H9 (cell line): ENCODE measurements around the gene ACSF3. TPM values are rescaled to one million over a fixed set of nuclear protein-coding genes. Genes with fewer than 3 reads are reported as not detected.

Source experiments
- DNase-seq: peaks from one replicate; pipeline ENCODE4 v3.0.0-alpha.2; 2017
- H2AFZ ChIP-seq: one replicate; pipeline ENCODE4 v1.6.1; 2013; ENCODE audit warnings: mild to moderate bottlenecking, low read length, control low read depth, moderate library complexity
- H2AK5ac ChIP-seq: 2 replicates; pipeline ENCODE4 v1.6.1; 2013; ENCODE audit warnings: low read length, control low read depth, mixed read lengths; ENCODE audit not compliant: insufficient read length
- H2BK120ac ChIP-seq: one replicate; pipeline ENCODE4 v1.6.1; 2013; ENCODE audit warnings: low read depth, mild to moderate bottlenecking, low read length, control low read depth, inconsistent platforms; ENCODE audit not compliant: poor library complexity, severe bottlenecking
- H2BK12ac ChIP-seq: 2 replicates; pipeline ENCODE4 v1.6.1; 2013; ENCODE audit warnings: low read length, control low read depth, mixed read lengths, low read depth; ENCODE audit not compliant: insufficient read length
- H2BK15ac ChIP-seq: 2 replicates; pipeline ENCODE4 v1.6.1; 2013; ENCODE audit warnings: low read depth, low read length, control low read depth
- H2BK20ac ChIP-seq: one replicate; pipeline ENCODE4 v1.6.1; 2013; ENCODE audit warnings: low read depth, mild to moderate bottlenecking, low read length, control low read depth, inconsistent platforms; ENCODE audit not compliant: poor library complexity, severe bottlenecking
- H2BK5ac ChIP-seq: 2 replicates; pipeline ENCODE4 v1.6.1; 2013; ENCODE audit warnings: low read length, control low read depth, mixed read lengths; ENCODE audit not compliant: insufficient read length
- H3K14ac ChIP-seq: 2 replicates; pipeline ENCODE4 v1.6.1; 2013; ENCODE audit warnings: low read length, control low read depth; ENCODE audit not compliant: insufficient read depth
- H3K18ac ChIP-seq: 2 replicates; pipeline ENCODE4 v1.6.1; 2013; ENCODE audit warnings: low read depth, mild to moderate bottlenecking, mixed read lengths, low read length, control low read depth; ENCODE audit not compliant: insufficient read length
- H3K23ac ChIP-seq: 2 replicates; pipeline ENCODE4 v1.6.1; 2013; ENCODE audit warnings: low read length, control low read depth, mixed read lengths, low read depth; ENCODE audit not compliant: insufficient read length
- H3K23me2 ChIP-seq: 2 replicates; pipeline ENCODE4 v1.6.1; 2013; ENCODE audit warnings: low read depth, mild to moderate bottlenecking, mixed read lengths, low read length, control low read depth; ENCODE audit not compliant: insufficient read length, poor library complexity, severe bottlenecking
- H3K27ac ChIP-seq: 2 replicates; pipeline ENCODE4 v1.5.1; 2013; ENCODE audit warnings: low read length, control low read depth, mixed read lengths, low read depth; ENCODE audit not compliant: insufficient read length
- H3K27me3 ChIP-seq: 2 replicates; pipeline ENCODE4 v1.6.1; 2013; ENCODE audit warnings: low read length, control low read depth, inconsistent platforms; ENCODE audit not compliant: insufficient read depth
- H3K4ac ChIP-seq: 2 replicates; pipeline ENCODE4 v1.6.1; 2013; ENCODE audit warnings: low read depth, mild to moderate bottlenecking, control low read depth, inconsistent platforms, low read length, moderate library complexity
- H3K4me1 ChIP-seq: 2 replicates; pipeline ENCODE4 v1.6.1; 2013; ENCODE audit warnings: low read length, control low read depth, inconsistent platforms; ENCODE audit not compliant: insufficient read depth
- H3K4me2 ChIP-seq: 2 replicates; pipeline ENCODE4 v1.6.1; 2013; ENCODE audit warnings: low read length, control low read depth, mixed read lengths; ENCODE audit not compliant: insufficient read length, insufficient read depth
- H3K56ac ChIP-seq: 2 replicates; pipeline ENCODE4 v1.6.1; 2013; ENCODE audit warnings: low read depth, mild to moderate bottlenecking, mixed read lengths, low read length, control low read depth; ENCODE audit not compliant: insufficient read length
- H3K79me1 ChIP-seq: 2 replicates; pipeline ENCODE4 v1.6.1; 2013; ENCODE audit warnings: low read depth, mild to moderate bottlenecking, moderate library complexity, low read length, control low read depth, inconsistent platforms; ENCODE audit not compliant: insufficient read depth, poor library complexity, severe bottlenecking
- H3K79me2 ChIP-seq: 2 replicates; pipeline ENCODE4 v1.6.1; 2013; ENCODE audit warnings: low read length, control low read depth, inconsistent platforms; ENCODE audit not compliant: insufficient read depth
- H3K9ac ChIP-seq: 2 replicates; pipeline ENCODE4 v1.6.1; 2013; ENCODE audit warnings: low read length, control low read depth, mixed read lengths; ENCODE audit not compliant: insufficient read length; ENCODE audit errors: extremely low read depth
- H3K9me3 ChIP-seq: one replicate; pipeline ENCODE4 v1.6.1; 2013; ENCODE audit warnings: low read depth, low read length, inconsistent platforms; ENCODE audit not compliant: control insufficient read depth
- H3T11ph ChIP-seq: one replicate; pipeline ENCODE4 v1.6.1; 2013; ENCODE audit warnings: mild to moderate bottlenecking, low read length, control low read depth, inconsistent platforms
- H4K20me1 ChIP-seq: one replicate; pipeline ENCODE4 v1.6.1; 2013; ENCODE audit not compliant: control insufficient read depth, insufficient read length, insufficient read depth
- H4K5ac ChIP-seq: 2 replicates; pipeline ENCODE4 v1.6.1; 2013; ENCODE audit warnings: low read depth, mild to moderate bottlenecking, mixed read lengths, low read length, control low read depth; ENCODE audit not compliant: insufficient read length
- H4K8ac ChIP-seq: replicated peaks from 2 replicates; pipeline ENCODE4 v1.6.1; 2013; ENCODE audit warnings: low read length, control low read depth, mixed read lengths, low read depth; ENCODE audit not compliant: insufficient read length
- H4K91ac ChIP-seq: 2 replicates; pipeline ENCODE4 v1.6.1; 2013; ENCODE audit warnings: low read depth, mild to moderate bottlenecking, moderate library complexity, mixed read lengths, low read length, control low read depth; ENCODE audit not compliant: insufficient read length
- H3K27ac Mint-ChIP-seq, 3 experiments: 2 replicates in 2 of 3; 3 replicates in 1 of 3; pipeline ENCODE4 v1.8.0; 2020 to 2021; ENCODE audit warnings: mixed read lengths in 3 of 3, mild to moderate bottlenecking in 1 of 3, moderate library complexity in 1 of 3
- H3K27me3 Mint-ChIP-seq: 2 replicates; pipeline ENCODE4 v1.8.0; 2021; ENCODE audit warnings: low read depth, mild to moderate bottlenecking, moderate library complexity, mixed read lengths
- H3K36me3 Mint-ChIP-seq, 3 experiments: 2 replicates in 2 of 3; 3 replicates in 1 of 3; pipeline ENCODE4 v1.8.0; 2020 to 2021; ENCODE audit warnings: low read depth in 3 of 3, mixed read lengths in 3 of 3; ENCODE audit not compliant: insufficient read depth in 1 of 3
- H3K4me1 Mint-ChIP-seq, 2 experiments: 2 replicates each; pipeline ENCODE4 v1.8.0; 2020; ENCODE audit warnings: mixed read lengths in 2 of 2
- H3K4me3 Mint-ChIP-seq, 2 experiments: 2 replicates in 1 of 2; 3 replicates in 1 of 2; pipeline ENCODE4 v1.8.0; 2020 to 2021; ENCODE audit warnings: mild to moderate bottlenecking in 2 of 2, mixed read lengths in 2 of 2, moderate library complexity in 1 of 2
- H3K9me3 Mint-ChIP-seq, 2 experiments: 2 replicates in 1 of 2; 3 replicates in 1 of 2; pipeline ENCODE4 v1.8.0; 2020; ENCODE audit warnings: mild to moderate bottlenecking in 2 of 2, mixed read lengths in 2 of 2, moderate library complexity in 1 of 2
- CTCF ChIP-seq: fragments of 200-600 bp; sonication (generic); conservative IDR thresholded peaks from 3 replicates; pipeline ENCODE4 v1.8.0; 2021; ENCODE audit warnings: antibody characterized with exemption, mild to moderate bottlenecking
- WGBS: extraction: QIAGEN DNeasy Blood & Tissue Kit; methylation state at CpG from one replicate; pipeline ENCODE4 v1.1.7; 2013; ENCODE audit warnings: missing lambda C conversion rate, low lambda C conversion rate, mixed read lengths; ENCODE audit not compliant: insufficient read length; ENCODE audit errors: extremely low coverage; 5-methylcytosine and 5-hydroxymethylcytosine counted together
- total RNA-seq: library from RNA; stranded (reverse); gene quantifications from 2 replicates; pipeline ENCODE4 v1.2.1, GENCODE V29; 2021

The ACSF3 gene
- total RNA-seq, 1 experiment from 2014 or later = 31.3 TPM

- Histone ChIP-seq H4K5ac (no peak overlapping the region), H3K4me2 (no peak overlapping the region), H2AFZ (no peak overlapping the region), H2BK20ac (no peak overlapping the region), H3K23ac (no peak overlapping the region), H3K4me1 (no peaks in the 10 kb centered on the region), H3K56ac (no peak overlapping the region), H2BK120ac (no peak overlapping the region), H3K9me3 (no peaks in the 10 kb centered on the region), H3K4ac (no peak overlapping the region), H3K23me2 (no peaks in the 10 kb centered on the region), H4K91ac (no peak overlapping the region), H2BK12ac (no peak overlapping the region), H3K18ac (no peak overlapping the region), H2BK5ac (no peak overlapping the region), H3K14ac (no peak overlapping the region), H3K9ac (no peak overlapping the region), H4K20me1 (no peaks in the 10 kb centered on the region), H3K27me3 (no peaks in the 10 kb centered on the region), H3K27ac (no peak overlapping the region), H2AK5ac (no peak overlapping the region), H2BK15ac (no peak overlapping the region), H4K8ac (no peak overlapping the region), H3K79me2 (no peaks in the 10 kb centered on the region), H3K79me1 (no peaks in the 10 kb centered on the region), H3T11ph (no peak overlapping the region)
- H3K36me3 Mint-ChIP-seq = no peaks in the 10 kb centered on the region
- no CpG with 5 or more reads among the region's 4 CpGs for WGBS
- H3K4me3 Mint-ChIP-seq = no peak overlapping the region
- H3K27me3 Mint-ChIP-seq = no peaks in the 10 kb centered on the region; the same call in 1 of the 2 replicates
- peaks cover 2 to 11% of the 10 kb centered on the region in 2 experiments; a peak in 2 of 4 replicates for H3K4me1 Mint-ChIP-seq
- DNase-seq = no peak
- H3K9me3 Mint-ChIP-seq = peaks cover 3 to 4% of the 10 kb centered on the region in 2 experiments; a peak in 3 of 5 replicates
- no peak overlapping the region for H3K27ac Mint-ChIP-seq
- TF ChIP-seq CTCF = no peak
Observed at GRCh38 chr16:89046491-89046890, 47.2 kb upstream of the ACSF3 start.
